GM19463 (cell line): ENCODE results near the gene SMAD6.

ENCODE experiments used
- ATAC-seq: cut with Tn5 transposase; IDR thresholded peaks from one replicate; pipeline ENCODE4 v1.9.1; 2021; ENCODE audit warnings: mild to moderate bottlenecking, moderate library complexity; ENCODE audit not compliant: unreplicated experiment

The SMAD6 gene

DNA sequence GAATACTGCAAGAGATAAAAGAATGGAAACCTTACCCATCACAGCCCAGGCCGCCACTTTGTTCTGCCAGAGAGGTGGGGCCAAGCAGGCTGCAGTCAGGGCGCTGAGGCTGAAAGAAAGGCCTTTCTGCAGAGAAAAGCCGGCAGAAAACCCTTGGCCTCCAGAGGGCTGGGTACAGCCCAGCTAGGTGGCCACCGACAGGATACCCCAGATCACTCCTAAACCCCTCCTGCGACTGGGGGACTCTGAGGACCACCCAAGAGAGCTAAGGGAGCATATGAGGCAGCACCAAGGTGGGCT lies 69.3 kb downstream of the SMAD6 start:
- ATAC-seq = no peak

DNA sequence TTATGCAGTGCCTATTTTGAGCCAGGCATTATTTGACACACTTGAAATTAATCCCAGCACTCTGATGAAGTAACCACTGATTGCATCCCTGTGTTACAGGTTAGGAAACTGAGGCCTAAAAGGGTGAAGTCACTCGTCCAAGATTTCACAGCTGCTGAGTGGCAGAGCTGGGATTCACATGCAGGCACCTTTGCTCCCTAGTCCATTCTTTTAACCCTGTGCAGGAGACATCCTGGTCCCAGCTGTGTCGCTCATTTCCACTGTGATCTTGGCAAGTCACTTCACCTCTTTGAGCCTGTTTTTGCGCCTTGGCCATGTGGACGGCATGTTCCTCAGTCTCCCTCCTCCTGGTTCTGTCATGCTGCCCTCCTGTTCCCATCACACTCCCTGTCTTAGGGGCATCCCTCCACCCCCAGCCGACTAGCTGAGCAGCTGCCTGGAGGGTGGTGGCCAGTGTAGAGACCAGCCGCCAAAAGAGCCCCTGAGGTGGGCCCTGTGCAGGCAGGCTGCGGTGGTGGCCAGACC lies 70.6 kb downstream of the SMAD6 start:
- ATAC-seq = no peak

DNA sequence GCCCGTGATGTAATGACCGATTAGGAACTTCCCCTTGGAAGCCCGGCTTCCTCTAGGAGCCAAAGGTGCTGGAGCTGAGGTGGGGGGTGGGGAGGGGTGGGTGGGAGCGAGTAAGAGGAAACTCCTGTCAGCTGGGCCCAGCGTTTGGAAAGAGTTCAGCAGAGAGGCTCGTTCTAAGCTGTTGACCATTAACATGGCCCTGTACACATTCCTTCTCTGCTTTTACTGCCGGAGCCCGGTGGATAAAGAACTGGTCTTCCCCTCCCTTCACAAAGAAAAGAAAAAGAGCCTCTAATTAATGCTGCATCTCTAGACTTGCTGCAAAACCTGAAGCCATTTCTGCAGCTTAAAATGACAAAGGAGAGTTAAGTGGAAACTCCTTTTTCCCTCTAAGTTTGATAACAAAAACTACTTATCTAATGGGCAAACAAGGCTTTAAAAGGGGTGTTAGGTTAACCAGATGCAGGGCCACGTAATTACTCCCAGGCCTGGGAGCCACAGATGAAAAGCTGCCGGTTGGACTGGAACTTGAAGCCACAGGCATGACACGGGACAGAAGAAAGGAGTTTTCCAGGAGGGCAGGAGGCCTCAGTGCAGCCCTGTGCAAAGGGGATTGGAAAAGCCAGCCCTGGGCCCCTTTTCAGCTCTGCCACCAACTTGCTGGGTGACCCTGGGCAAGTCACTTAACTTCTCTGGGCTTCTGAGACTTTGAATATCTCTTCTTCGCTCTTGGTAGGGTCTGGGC lies 71.3 kb downstream of the SMAD6 start:
- no peak for ATAC-seq

DNA sequence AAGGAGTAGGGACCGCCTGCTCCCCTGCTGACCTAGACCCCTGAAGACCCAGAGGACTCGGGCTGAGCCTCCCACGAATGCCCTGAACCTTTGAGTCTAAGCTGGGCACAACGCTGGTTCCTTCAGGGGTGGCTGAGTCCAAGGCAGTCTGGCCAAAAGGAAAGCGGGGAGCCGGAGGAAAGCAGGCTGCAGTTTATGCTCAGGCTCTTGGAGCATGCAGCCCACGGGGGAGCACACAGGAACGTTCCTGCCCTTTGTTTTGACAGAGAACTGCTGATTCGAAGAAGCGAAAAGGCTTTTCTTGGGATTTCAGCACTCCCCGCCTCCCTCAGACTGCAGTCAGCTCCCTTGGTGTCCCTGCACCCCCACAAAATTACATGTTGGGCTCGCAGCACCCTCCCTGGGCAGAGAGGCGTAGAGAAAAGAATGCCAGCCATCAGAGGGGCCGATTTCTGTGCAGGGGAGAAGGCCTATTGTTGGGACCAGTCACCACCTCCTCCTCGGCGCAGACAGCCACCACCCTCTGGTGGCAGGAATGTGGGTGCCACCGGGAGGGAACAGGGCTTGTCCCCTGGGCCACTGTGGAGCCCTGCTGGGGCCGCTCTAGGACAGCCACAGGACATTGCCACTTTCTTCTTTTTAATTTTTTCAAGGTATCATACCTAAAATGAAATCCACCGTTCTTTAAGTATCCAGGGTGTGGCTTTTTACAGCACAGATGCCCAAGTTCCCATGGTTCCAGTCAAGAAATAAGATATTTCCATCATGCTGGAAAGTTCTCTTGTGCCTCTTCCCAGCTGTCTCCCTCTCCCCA lies 72.2 kb downstream of the SMAD6 start:
- ATAC-seq = no peak

DNA sequence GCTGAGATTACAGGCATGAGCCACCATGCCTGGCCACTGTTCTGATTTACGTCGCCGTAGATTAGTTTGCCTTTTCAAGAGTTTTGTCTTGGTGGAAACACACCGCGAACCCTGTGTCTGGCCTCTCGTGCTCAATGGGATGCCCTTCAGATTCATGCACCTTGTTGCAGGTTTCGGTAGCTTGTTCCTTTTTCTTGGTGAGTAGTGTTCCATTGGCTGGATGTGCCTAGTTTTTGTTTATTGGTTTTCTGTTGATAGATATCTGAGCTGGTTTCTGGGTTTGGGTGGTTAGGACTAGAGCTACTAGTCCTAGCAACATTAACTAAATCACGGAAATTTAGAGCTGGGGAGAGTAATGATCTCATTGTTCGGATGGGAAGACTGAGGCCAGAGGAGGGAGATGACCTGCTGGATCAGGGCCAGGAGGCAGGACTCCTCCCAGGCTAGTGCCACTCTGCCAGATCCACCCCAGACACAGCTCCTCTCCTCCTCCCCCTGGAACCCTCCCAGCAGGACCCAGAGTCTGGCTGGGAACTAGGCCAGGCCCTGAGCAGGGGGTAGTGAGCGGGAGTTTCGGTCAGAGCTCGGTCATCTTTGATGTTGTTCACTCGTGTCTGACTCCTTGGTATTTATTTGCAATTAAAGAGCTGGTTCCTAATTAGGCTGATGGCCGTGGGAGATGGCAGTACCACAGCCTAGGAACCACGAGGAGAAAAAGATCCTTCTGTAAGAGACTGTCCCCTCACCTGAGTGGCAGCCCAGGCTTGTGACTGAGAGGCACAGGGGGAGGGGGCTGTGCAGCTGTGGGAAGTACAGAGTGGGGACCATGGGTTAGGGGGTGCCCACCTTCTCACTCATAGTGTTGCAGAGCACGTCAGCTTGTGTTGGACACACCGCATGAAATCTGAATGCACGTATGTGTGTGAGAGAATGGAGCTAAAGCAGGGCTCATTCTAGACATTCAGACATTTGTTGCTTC lies 73.4 kb downstream of the SMAD6 start:
- no peak for ATAC-seq

DNA sequence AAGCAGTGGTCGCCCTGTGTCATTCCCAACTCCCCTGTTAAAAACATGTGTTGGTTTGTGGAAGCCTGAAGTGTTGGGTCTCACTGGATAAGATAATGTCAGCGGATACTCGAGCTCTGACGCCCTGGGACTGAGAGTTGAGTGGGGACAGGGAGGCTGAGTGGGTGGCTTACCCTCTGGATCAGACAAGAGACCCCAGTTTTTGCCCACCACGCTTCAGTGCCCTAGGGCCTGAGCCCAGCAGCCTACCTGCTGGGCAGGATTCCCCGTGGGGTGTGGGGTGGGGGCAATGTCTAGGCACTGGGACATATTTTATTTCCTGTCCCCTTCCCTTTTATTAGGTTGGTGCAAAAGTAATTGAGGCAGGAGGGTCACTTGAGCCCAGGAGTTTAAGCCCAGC lies 75.0 kb downstream of the SMAD6 start:
- no peak for ATAC-seq

DNA sequence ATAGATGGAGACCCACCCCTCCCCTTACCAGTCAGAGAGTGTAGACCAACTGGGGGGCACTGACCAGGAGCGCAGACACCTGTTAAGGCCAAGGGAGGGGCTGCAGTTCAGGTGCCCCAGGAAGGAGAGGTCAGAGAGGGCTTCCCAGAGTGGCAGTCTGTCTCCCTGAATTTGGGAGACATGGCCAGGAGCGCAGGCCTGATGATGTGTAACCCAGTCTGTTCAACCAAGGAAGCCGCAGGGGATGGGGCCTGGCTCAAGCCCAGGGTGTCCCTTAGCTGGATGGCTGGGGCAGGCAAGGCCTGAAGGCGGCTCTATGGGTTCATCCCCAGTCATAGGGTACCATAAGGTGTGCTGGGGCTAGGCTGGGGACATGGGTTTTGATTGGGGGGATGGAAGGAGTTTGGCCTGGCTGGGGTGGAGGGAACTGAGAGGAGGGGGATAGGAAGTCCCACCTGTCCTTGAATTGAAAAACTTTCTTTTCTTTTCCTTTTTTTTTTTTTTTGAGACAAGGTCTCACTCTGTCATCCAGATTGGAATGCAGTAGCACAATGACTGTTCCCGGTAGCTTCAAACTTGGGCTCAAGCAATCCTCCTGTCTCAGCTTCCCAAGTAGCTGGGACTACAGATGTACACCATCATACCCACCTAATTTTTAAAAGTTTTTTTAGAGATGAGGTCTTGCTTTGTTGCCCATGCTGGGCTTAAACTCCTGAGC lies 75.7 kb downstream of the SMAD6 start:
- ATAC-seq = no peak

DNA sequence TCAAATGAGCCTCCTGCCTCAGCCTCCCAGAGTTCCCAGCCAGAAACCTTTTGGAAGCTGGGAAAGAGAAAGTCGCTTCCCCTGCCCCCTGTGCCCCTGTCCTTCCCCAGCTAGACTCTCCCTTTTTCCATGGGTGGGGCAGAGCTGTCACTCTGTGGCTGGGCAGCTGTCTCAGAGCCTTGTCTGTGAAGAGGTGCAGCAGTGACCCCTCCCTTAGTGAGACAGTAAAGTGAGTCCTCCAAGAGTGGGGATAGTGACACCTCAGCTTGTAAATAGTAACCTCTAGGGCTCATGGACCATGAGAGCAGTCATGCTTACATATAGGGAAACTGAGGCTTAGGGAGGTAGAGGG lies 76.3 kb downstream of the SMAD6 start:
- ATAC-seq = no peak

DNA sequence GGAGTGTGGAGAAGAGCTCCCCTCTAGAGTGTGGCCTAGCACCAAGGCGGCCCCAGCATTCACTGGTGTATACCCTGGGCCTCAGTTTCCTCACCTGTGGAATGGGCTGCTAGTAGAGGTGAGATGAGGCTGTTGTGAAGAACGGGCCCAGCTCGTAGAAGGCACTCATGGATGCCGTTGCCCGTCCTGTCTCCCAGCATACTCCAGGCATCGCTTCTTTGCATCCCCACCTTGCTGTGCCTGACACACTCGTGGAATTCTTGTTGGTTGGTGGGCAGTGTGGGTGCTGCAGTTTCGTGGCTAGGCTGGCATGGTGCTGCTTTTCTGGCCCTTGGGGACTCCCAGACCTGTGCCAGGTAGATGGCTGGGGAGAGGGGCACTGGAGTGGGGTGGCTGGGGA lies 76.7 kb downstream of the SMAD6 start:
- no peak for ATAC-seq

DNA sequence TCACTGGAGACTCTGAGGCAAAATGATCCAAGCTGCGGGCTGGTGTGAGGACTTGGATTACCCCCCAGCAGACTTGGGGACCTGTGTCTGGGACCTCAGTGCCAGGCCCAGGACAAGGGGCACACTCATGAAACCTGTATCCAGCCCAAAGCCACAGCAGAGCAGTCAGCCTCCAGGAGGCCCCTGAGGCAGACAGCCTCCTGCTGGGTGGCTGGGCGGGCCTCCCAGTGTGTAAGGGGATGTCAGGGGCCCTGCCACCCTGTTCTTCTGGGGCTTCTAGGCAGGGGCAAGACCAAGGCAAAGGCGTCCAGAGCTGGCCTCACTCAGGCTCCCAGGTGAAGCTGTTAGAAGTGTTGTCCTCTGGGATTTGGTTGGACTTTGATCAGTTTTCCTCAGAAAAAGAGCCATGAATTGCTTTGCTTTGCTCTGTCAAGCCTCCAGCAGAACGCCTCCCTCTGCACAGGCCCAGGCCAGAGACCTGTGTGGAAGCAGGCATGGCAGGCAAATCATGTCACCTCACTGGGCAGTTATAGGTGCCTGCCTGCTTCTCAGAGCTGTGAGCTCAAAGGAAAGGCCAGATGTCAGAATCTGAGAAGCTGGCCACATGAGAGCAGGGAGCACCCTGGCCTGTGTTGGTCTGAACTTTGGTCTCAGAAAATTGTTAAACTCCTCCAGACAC lies 77.4 kb downstream of the SMAD6 start:
- no peak for ATAC-seq

DNA sequence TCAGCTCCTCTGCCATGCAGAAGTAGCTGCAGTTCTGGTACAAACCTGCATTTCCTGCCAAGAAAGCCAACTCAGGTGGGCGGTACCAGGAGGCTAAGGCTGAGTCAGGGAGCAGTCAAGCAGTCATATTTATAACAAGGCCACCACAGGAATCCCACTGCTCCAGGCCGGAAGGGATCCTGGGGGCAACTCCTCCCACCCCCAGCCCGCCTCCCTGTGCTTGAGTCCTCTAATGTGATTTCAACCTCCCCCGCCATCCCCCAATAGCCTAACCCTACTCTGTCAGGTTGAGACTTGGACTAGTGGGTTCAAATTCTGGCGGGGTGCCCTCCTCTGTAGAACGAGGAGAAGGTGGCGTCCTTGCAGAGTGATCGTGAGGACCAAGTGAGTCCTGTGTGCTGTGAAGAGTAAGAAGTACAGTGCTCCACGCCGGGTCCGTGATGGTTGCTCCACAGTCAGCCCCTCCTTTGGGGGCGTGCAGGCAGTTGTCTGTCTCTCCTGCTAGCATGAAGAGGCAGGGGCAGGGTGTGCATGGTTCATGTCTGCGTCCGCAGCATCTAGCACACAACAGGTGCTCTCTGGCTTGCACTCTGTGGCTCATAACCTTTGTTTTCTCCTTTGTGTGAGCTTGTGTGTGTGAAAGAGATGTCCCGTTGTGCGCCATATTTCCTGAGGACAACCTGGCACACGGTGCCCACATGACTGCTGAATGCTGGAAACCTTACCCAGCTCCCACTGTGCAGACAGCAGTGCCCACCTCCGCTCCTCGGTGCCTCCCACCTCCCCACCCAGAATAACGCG lies 78.3 kb downstream of the SMAD6 start:
- no peak for ATAC-seq

DNA sequence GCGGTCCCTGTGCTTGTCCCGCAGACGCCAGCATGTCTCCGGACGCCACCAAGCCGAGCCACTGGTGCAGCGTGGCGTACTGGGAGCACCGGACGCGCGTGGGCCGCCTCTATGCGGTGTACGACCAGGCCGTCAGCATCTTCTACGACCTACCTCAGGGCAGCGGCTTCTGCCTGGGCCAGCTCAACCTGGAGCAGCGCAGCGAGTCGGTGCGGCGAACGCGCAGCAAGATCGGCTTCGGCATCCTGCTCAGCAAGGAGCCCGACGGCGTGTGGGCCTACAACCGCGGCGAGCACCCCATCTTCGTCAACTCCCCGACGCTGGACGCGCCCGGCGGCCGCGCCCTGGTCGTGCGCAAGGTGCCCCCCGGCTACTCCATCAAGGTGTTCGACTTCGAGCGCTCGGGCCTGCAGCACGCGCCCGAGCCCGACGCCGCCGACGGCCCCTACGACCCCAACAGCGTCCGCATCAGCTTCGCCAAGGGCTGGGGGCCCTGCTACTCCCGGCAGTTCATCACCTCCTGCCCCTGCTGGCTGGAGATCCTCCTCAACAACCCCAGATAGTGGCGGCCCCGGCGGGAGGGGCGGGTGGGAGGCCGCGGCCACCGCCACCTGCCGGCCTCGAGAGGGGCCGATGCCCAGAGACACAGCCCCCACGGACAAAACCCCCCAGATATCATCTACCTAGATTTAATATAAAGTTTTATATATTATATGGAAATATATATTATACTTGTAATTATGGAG lies 79.1 kb downstream of the SMAD6 start:
- no peak for ATAC-seq

DNA sequence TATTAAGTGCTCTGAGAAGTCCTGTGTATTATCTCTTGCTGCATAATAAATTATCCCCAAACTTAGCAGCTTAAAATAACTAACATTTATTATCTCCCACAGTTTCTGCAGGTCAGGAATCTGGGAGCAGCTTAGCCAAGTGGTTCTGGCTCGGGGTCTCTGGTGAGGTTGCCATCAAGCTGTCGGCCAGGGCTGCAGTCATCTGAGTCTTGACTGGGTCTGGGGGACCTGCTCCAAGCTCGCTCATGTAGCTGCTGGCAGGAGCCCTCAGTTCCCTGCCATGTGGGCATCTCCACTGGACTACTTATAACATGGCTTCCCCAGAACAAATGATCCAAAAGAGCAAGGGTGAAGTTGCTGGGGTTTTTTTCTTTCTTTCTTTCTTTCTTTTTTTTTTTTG lies 80.7 kb downstream of the SMAD6 start:
- no peak for ATAC-seq

DNA sequence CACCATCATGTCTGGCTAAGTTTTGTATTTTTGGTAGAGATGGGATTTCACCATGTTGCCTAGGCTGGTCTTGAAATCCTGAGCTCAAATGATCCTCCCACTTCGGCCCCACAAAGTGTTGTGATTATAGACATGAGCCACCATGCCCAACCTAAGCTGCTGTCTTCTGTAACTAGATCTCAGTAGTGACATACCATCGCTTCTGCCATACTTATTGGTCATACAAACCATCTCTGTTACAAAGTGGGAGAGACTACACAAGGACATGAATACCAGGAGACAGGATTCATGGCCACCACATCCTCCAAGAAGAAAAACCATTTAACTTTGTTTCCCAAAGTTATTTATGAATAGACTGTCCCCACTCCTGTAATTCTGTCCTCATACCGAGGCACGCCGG lies 81.3 kb downstream of the SMAD6 start:
- no peak for ATAC-seq

DNA sequence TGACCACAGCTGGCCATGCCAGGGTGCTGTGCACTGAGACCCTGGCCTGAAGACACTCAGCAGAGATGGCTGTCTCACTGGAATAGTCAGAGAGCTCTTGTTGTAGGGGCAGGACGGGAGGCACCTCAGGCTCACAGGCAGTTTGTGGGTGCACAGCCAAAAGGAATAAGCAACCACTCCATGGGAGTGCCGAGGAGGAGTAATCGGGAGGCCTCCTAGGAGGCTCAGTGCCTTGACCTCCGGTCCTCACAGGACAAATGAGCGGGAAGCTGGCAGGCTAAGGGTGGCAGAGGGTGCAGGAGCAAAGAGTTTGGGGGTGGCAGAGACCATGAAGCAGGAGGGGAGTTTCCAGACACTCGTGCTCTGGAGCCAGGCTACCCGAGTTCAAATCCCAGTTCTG lies 81.7 kb downstream of the SMAD6 start:
- ATAC-seq = no peak

DNA sequence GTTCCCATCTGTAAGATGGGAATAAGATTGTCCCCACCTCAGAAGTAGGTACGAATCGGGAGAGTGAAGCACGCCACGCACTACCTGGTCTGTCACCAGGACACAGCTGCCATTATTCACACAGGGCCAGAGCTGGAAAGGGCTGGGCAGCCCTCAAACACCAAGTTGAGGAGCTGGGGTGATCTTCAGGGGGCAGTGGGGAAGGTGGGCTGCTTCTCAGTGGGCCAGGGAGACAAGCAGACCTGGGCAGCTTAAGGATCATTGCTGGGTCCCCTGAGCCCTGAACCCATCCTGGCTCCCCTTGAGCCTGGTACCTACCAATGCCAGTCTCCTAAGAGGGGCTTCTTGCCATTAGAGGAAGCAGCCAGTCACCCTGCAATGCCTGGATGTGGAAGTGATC lies 82.1 kb downstream of the SMAD6 start:
- ATAC-seq = no peak

DNA sequence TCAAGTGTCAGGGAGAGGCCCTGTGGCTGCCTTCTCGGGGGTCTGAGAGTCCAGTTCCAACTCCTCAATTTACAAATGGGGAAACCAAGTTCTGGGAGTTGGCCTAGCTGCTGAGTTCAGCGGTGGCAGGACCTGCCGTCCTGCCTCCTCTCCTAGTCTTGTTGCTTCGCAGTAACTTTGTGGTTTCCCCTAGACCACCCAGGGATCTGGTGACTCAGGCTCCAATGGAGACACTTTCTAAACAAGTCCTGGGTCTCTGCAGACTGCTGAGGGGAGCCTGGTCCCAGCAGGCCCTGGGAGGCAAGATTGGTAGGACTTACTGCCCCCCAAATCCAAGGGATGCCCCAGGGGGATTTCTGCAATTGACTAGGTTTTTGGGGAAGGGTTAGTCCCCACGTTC lies 83.6 kb downstream of the SMAD6 start:
- ATAC-seq = no peak

DNA sequence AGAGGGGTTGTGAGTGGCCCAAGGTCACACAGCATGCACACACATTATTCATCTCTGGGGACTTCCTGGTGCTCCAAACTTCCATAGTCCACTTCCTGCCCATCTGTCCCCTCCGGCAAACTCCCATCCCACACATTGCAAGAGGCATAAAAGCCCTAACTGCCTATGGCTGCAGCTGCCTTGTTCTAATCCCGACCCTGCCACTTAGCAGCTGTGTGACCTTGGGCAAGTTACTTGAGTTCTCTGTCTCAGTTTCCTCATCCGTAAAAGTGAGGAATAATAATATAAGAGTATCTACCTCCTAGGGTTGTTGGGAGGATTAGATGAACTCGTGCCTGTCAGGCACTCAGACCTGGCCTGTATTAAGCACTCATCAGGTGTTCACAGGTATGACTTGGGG lies 84.2 kb downstream of the SMAD6 start:
- no peak for ATAC-seq
